GM12865 (cell line): ENCODE measurements around the gene C1GALT1.

Experiments
- DNase-seq: peaks from one replicate; pipeline ENCODE4 v3.0.0; 2010; ENCODE audit warnings: low read depth
- H3K4me3 ChIP-seq: 2 replicates; pipeline ENCODE4 v1.5.1; 2011; ENCODE audit warnings: mild to moderate bottlenecking, low read depth, low read length, control low read depth
- CTCF ChIP-seq: IDR thresholded peaks from 2 replicates; pipeline ENCODE4 v1.5.1; 2011; ENCODE audit warnings: low read length, control low read depth, low read depth, inconsistent platforms; ENCODE audit not compliant: insufficient read depth; ENCODE audit errors: missing control alignments

Gene C1GALT1

GRCh38 chr7:7294911-7295310, 112.6 kb downstream of the C1GALT1 start:
- no peak for TF ChIP-seq CTCF
- no peak overlapping the region for H3K4me3 ChIP-seq
- no peak for DNase-seq
